Heart left ventricle (tissue), 13 donors: Measurements from ENCODE around the gene SERPINA5.

Experiments
- CTCF ChIP-seq, 12 donors: fragments of 200-600 bp; sonication (generic) in 4 of 12; IDR thresholded peaks; one replicate each; pipeline versions ENCODE4 v1.5.0 to v1.8.0; 2018 to 2022; ENCODE audit warnings: antibody characterized with exemption in 12 of 12, mild to moderate bottlenecking in 5 of 12
- POLR2A ChIP-seq, 2 donors: fragments of 450-650 bp; IDR thresholded peaks; one replicate each; pipeline ENCODE4 v1.6.1; 2017; ENCODE audit warnings: antibody characterized with exemption in 2 of 2, mild to moderate bottlenecking in 2 of 2, moderate library complexity in 2 of 2
- donor health status: ischemic (EF 13 %, LVEDD 7.1; RV severe dilation, severe dysfunction).
- donor health status: DM: no; HTN: yes; CAD: no.
- donor health status: DM: no; HTN: no; CAD: no.
- donor health status: ischemic (EF 25% LVEDD 6.9; RV normal size, moderate dysfunction).
- donor health status: ischemic (EF 25% LVEDD 5.7; RV mildly dilated, moderate dysfunction).
- donor health status: ischemic (EF 35%, LVEDD 5.7; RV mildly dilated, moderate dysfunction).
- donor health status: nonischemic (EF 11% LVEDD 7.7; RV severe dilation, severe dysfunction).
- donor health status: DM: yes; HTN: yes; CAD: no.
- donor health status: PGD.
- donor health status: ischemic (EF 29% LVEDD 5.4; RV normal size, mild dysfunction).
- donor health status: nonischemic (EF 23%, LVEDD 6.1; RV moderate dilation, normal function).

GRCh38 chr14:94570002-94570400 is 11.2 kb upstream of the SERPINA5 start:
- TF ChIP-seq CTCF (IDR thresholded peaks at IDR 0.05) (no peak), POLR2A (IDR thresholded peaks at IDR 0.05) (no peak)
